HG02571 (cell line): ENCODE results near the gene CSF2RB.
A peak's percentile ranks its signal among the peaks of the same experiment; 100 is the strongest.

Experiments used
- ATAC-seq: cut with Tn5 transposase; IDR thresholded peaks from one replicate; pipeline ENCODE4 v1.9.1; 2021; ENCODE audit warnings: mild to moderate bottlenecking, moderate library complexity; ENCODE audit not compliant: unreplicated experiment

The CSF2RB gene

GRCh38 chr22:36887162-36887561 lies 26.3 kb upstream of the CSF2RB start:
- ATAC-seq: no peak

- ATAC-seq: no peak
These were observed 21.8 kb upstream of the CSF2RB start for GRCh38 chr22:36891646-36892045.

- ATAC-seq: no peak
These were observed 21.1 kb upstream of the CSF2RB start for GRCh38 chr22:36892292-36892691.

GRCh38 chr22:36893262-36893661 lies 20.2 kb upstream of the CSF2RB start:
- ATAC-seq: no peak

- no peak for ATAC-seq
These were observed 19.2 kb upstream of the CSF2RB start for GRCh38 chr22:36894266-36894665.

DNA sequence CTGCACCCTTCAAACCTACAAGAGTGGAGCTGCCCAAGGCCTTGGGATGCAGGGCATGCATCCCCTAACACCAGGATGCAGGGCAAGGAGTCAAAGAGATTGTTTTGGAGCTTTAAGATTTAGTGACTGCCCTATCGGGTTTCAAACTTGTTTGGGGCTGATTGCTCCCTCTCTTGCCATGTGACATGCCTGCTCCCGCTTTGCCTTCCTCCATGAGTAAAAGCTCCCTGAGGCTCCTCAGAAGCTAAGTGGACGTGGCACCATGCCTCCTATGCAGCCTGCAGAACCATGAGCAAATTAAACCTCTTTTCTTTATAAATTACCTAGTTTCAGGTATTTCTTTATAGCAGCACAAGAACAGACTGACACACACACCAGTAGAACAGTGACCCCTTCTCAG lies 15.8 kb upstream of the CSF2RB start:
- no peak for ATAC-seq

GRCh38 chr22:36898690-36899089 lies 14.7 kb upstream of the CSF2RB start:
- no peak for ATAC-seq

GRCh38 chr22:36899498-36899897 lies 13.9 kb upstream of the CSF2RB start:
- no peak for ATAC-seq

DNA sequence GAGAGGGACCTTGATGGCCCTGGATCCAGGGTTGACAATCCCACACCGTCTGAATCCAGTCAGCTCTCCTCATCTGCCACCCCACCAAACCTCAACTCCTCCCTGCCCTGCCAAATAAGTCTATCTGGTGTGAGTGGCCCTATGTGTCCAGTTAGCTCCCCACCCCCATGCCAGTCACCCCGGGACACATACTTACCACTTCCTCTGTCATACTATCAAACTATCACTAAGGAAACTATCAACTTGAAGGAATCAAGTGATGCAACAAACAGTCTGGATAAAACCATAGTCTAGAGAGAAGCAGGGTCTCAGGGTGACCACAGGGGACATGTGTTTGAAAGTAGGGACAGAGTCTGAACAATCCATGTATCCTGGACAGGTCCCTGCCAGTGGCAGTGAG lies 13.2 kb upstream of the CSF2RB start:
- ATAC-seq: no peak

- ATAC-seq: no peak
These were observed 12.5 kb upstream of the CSF2RB start for GRCh38 chr22:36900880-36901279.

DNA sequence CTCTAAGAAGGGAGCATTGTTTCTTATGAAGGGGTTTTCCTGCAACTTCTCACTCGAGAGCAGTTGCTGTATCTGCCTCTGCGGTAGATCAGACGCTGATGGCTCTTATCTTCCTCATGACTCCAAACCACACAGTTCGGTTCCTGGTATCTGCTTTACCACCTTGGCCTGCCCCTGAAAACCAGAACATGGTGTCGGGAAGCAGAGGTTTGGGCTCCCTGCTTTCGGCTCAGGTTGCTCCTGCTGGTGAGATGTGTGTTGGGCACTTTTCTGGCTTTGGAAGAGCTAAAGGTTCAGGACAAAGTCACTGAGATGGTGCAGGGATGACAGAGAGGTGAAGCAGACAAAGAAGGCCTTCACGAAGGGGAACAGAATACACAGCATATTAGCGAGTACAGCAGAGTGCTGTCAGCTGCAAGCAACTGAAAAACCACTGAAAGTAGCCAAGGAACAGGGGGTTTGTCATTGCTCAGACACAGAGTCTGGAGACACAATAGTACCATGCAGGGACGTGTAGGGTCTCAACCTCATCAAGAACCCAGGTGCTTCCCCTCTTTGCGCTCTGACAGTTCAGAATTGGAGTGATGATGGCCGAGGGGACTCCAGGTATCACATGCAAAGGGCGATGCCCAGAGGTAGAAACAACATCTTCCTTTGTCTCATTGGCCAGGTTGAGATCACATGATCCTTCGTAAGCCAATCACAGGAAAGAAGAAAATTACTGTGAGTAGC lies 11.9 kb upstream of the CSF2RB start:
- peak; percentile 52 for ATAC-seq

- ATAC-seq: no peak
These were observed 11.1 kb upstream of the CSF2RB start for GRCh38 chr22:36902143-36902926.

DNA sequence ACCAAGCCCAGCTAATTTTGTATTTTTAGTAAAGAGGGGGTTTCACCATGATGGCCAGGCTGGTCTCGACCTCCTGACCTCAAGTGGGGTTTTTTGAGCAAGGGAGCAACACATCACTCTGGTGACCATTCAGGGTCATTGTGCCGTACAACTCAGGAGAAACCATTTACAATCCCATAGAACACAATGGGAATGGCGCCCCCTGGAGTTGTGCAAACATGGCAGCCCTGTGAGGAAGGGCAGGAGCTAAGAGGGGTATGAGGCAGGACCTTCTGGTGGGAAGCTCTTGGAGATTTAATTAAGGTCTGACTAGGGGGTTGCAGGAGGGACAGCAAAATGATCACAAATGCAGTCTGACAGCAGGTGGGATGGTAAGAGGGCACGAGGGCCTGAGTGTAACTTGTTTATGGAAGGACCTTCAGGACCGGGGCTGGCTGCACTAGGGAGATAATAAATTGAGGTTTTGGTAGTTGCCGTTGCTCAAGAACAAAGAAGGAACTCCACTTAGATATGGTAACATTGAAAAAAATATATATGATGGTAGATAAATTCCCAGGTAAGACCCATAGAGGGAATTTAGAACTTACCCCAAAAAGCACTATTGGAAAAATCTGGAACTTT lies 9.1 kb upstream of the CSF2RB start:
- ATAC-seq: no peak

DNA sequence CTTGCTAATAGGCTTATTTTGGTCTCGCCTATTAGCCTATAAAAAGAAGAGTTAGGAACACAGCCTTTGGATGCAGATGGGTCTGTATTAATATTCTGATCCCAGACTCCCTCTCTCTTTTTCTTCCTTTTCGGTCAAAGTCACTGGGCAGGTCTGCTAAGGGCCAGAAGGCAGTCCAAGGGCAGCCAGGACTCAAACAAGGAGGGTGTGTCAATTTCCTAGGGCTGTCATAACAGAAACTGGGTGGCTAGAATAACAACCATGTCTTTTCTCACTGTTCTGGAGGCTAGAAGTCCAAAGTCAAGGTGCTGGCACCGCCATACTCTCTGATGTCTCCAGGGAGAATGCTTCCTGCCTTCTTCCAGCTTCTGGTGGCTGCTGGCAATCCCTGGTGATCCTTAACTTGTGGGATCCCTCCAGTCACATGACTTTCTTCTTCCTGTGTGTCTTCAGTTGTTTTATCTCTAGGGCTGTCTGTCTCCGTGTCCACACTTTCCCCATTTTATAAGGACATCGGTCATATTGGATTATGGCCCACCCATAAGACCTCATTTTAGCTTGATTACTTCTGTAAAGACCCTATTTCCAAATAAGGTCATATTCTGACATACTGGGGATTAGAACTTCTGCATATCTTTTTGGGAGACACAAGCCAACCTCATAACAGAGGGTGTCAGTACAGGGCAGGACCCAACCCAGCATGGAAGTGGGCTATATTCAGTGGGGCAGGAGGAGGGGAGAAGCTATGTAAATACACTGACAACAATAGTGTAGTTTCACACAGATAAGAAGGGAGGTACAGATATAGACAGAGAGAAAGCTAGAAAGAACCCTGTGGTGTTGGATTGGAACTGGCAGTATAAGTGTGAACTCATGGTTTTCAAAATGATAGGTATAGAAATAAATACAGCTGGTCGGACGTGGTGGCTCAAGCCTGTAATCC lies 5.9 kb upstream of the CSF2RB start:
- no peak for ATAC-seq

DNA sequence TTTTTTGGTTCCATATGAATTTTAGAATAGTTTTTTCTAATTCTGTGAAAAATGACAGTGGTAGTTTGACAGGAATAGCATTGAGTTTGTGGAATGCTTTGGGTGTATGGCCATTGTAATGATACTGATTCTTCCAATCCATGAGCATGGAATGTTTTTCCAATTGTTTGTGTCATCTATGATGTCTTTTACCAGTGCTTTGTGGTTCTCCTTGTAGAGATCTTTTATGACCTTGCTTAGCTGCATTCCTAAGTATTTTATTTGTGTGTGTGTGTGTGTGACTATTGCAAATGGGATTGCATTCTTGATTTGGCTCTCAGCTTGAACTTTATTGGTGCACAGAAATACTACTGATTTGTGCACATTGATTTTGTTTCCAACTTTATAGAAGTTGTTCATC lies 3.0 kb upstream of the CSF2RB start:
- no peak for ATAC-seq

DNA sequence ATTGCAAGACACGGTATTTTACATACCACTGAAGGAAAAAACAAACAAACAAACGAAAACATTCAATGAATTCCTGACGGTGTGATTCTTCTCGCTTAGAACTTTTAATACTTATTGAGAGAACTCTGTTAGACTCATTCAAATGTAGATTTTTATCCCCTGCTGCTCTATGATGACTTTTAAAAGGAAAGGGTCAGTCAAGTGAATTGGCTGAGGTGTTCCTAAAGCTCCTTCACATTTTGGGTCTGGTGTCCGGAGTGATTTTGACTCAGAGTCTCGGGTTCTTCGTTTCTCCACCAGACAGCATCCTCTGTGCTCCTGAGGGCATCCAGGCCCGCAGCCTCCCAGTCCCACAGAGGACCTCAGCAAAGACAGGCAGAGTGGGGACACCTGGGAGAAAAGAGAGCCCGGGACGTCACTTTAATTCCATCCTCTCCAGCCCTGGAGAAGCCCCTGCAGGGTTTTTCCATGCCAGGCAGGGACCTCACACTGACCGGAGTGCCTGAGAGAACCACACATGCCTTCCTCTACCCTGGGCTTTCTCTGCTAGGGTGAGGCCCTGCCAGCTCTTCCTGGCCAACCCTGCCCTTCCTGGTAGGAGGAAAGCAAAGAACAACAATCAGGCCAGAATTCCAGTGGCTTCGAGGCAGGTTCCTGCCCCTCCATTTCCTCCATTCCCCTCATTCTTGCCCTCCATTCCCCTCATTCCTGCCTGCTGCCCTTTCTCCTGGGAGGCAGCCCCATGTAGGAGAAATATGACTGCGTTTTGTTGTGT lies 1.4 kb upstream of the CSF2RB start:
- no peak for ATAC-seq

GRCh38 chr22:36912694-36913426 lies 568 bp upstream of the CSF2RB start:
- no peak for ATAC-seq

- ATAC-seq: no peak
These were observed 943 bp downstream of the CSF2RB start for GRCh38 chr22:36914390-36914752.

- ATAC-seq: no peak
These were observed 2.6 kb downstream of the CSF2RB start for GRCh38 chr22:36916034-36916433.
